Uterus (tissue), 2 donors: ENCODE measurements around the gene HSF2.

Experiments
- CTCF ChIP-seq, 4 experiments: fragments of 200-600 bp in 2 of 4; fragments of 450-650 bp in 2 of 4; sonication (generic) in 2 of 4; IDR thresholded peaks; one replicate each; pipeline ENCODE4 v1.5.1; 2016 to 2019; ENCODE audit warnings: antibody characterized with exemption in 4 of 4, mild to moderate bottlenecking in 2 of 4, moderate library complexity in 1 of 4
- POLR2A ChIP-seq, 2 donors: fragments of 450-650 bp; IDR thresholded peaks; one replicate each; pipeline ENCODE4 v1.6.1; 2016; ENCODE audit warnings: antibody characterized with exemption in 2 of 2, mild to moderate bottlenecking in 1 of 2, moderate library complexity in 1 of 2

- TF ChIP-seq CTCF (IDR thresholded peaks at IDR 0.05) (no peak), POLR2A (IDR thresholded peaks at IDR 0.05) (no peak)
These were observed 23.3 kb downstream of the HSF2 start for GRCh38 chr6:122422614-122423267.
